GM12874 (cell line): ENCODE measurements around the gene SGTA.

ENCODE experiments used
- TF ChIP-seq, protein P1 (sequence below): IDR thresholded peaks from 2 replicates; pipeline ENCODE4 v1.5.1; 2011; ENCODE audit warnings: low read depth, mild to moderate bottlenecking, control low read depth, low read length, moderate library complexity; ENCODE audit not compliant: insufficient read depth

The SGTA gene

GRCh38 chr19:2775556-2776430, 7.3 kb downstream of the SGTA start:
- TF ChIP-seq, protein P1, sequence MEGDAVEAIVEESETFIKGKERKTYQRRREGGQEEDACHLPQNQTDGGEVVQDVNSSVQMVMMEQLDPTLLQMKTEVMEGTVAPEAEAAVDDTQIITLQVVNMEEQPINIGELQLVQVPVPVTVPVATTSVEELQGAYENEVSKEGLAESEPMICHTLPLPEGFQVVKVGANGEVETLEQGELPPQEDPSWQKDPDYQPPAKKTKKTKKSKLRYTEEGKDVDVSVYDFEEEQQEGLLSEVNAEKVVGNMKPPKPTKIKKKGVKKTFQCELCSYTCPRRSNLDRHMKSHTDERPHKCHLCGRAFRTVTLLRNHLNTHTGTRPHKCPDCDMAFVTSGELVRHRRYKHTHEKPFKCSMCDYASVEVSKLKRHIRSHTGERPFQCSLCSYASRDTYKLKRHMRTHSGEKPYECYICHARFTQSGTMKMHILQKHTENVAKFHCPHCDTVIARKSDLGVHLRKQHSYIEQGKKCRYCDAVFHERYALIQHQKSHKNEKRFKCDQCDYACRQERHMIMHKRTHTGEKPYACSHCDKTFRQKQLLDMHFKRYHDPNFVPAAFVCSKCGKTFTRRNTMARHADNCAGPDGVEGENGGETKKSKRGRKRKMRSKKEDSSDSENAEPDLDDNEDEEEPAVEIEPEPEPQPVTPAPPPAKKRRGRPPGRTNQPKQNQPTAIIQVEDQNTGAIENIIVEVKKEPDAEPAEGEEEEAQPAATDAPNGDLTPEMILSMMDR = no peak

- TF ChIP-seq, protein P1 = no peak
These were observed 8.0 kb downstream of the SGTA start for GRCh38 chr19:2774953-2775555.

- TF ChIP-seq, protein P1 = no peak
These were observed 8.9 kb downstream of the SGTA start for GRCh38 chr19:2774083-2774679.

DNA sequence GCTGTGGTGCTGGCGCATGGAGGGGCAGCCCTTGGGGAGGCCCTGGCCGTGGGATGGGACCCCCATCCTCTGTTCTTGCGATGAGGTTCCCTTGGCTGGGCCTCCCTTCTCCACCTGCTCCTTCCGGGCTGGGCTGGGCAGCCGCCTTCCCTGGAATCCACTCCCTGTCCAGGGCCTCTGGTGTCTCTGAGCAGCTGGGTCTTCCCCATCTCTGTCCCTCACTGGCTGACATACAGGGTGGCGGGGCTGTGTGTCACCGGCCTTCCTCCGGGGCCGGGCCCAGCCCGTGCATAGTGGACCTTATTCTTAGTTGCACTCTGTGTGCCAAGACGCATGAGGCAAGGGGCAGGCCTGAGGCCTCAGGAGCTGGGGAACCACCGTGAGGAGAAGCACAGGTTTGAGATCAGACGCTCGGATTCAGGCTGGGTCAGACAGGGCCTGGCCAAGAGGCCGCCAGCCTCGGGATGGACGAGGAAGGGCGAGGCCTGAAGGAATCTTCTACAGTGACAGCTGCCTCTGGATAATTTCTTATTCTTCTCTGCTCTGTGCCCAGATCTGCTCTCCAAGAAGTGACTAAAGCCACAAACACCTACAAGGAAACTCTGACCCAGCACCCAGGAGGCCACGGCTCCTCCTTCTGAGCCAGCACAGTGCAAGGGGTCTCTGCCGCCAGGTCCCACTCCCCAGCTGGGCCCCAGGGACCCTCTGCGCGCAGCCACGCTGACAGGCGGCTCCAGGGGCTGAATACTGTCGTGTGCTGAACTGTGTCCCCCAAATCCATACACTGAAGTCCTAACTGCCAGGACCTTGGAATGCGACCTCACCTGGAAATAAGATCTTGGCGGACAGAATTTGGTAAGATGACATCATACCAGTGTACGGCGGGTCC, 11.0 kb downstream of the SGTA start:
- TF ChIP-seq, protein P1 = no peak

DNA sequence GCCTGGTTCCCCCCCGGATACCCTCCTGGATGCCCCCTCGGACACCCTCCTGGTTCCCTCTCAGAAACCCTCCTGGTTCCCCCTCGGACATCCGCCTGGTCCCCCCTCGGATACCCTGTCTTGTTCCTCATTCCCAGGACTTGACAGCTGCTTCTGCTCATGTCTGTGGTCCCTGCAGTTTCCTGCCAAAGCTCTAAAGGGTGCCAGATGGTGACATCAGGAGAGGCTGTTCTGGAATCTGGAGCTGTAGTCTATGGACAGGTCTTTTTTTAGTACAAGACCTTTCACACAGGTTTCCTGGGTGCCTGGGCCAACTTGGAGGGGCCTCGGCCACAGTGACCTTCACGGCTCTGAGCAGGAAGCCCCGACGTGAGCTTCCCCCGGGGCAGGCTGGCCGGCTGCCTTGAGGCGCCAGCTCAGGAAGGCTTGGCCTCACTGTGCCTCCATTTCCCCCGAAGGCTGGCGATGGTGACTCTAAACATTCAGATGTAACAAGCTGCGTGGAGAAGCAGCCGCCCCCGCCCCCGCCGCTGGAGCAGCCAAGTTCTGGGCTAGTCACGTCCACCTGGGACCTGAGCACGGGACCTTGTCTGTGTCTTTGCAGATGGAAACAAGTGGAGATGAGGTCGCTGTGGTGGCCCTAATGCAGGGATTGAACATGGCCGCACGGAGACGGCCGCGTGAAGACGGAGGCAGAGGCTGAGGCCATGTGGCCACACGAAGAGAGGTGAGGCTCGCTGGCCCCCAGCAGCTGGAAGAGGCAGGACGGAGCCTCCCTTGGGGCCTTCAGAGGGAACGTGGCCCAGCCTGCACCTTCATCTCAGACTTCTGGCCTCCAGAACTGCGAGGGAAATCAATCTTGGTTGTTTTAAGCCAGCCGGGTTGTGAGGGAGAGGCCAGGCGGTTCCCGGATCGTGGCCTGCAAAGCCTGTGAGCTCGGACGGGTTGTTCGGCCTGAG, 12.7 kb downstream of the SGTA start:
- TF ChIP-seq, protein P1 = no peak

DNA sequence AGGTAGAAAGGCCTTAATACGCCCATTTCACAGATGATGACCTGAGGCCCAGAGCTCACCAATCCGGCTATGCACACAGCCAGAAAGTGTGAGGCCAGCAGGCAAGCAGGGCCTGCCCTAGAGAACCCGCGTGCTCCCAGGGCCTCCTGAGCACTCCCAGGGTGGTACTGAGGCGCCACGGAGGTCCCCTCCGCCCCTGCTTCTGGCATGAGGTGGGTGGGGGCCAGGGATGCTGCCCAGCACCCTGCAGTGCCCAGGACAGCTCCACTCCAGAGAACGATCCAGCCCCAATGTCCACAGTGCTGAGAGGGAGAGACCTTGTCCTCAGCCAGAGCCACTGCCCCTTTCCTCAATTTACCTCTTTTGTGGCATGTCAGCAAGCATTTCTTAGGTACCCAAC, 13.9 kb downstream of the SGTA start:
- TF ChIP-seq, protein P1 = no peak
